ENCODE data around the gene ITGB4.
A peak's percentile ranks its signal among the peaks of the same experiment; 100 is the strongest.

ITGB4 gene

GRCh38 chr17:75779250-75779986, 58.2 kb downstream of the ITGB4 start:
- peak; percentile 91 for DNase-seq
- Mint-ChIP-seq H3K36me3 (ENCODE audit: low read depth) (peaks cover 34% of the 10 kb centered on the region), H3K4me1 (peaks cover 60% of the 10 kb centered on the region), H3K27ac (peak overlapping the region; percentile 100), H3K9me3 (peaks cover 11% of the 10 kb centered on the region), H3K27me3 (ENCODE audit: low read depth, poor library complexity) (peaks cover 5% of the 10 kb centered on the region), H3K4me3 (peak overlapping the region; percentile 94)
- no peak for TF ChIP-seq CTCF (IDR thresholded peaks at IDR 0.05)

- peaks cover 5% of the 10 kb centered on the region for H3K27me3 Mint-ChIP-seq (ENCODE audit: low read depth, poor library complexity)
- H3K27ac Mint-ChIP-seq: no peak overlapping the region
- DNase-seq: no peak
- H3K4me1 Mint-ChIP-seq: peaks cover 57% of the 10 kb centered on the region
- H3K4me3 Mint-ChIP-seq: peak overlapping the region; percentile 94
- TF ChIP-seq CTCF (IDR thresholded peaks at IDR 0.05): no peak
- peaks cover 11% of the 10 kb centered on the region for H3K9me3 Mint-ChIP-seq
- H3K36me3 Mint-ChIP-seq (ENCODE audit: low read depth): peaks cover 32% of the 10 kb centered on the region
Observed at GRCh38 chr17:75779987-75780889, 59.0 kb downstream of the ITGB4 start.

- H3K9me3 Mint-ChIP-seq: peaks cover 11% of the 10 kb centered on the region
Observed at GRCh38 chr17:75783069-75783783, 62.0 kb downstream of the ITGB4 start.

GRCh38 chr17:75783803-75784472, 62.7 kb downstream of the ITGB4 start:
- no peak for DNase-seq
- Mint-ChIP-seq H3K4me3 (peak overlapping the region; percentile 90), H3K27me3 (ENCODE audit: low read depth, poor library complexity) (peaks cover 5% of the 10 kb centered on the region), H3K27ac (peak overlapping the region; percentile 99), H3K4me1 (peaks cover 44% of the 10 kb centered on the region), H3K9me3 (peaks cover 11% of the 10 kb centered on the region), H3K36me3 (ENCODE audit: low read depth) (peaks cover 22% of the 10 kb centered on the region)
- TF ChIP-seq CTCF (IDR thresholded peaks at IDR 0.05): no peak

More at GRCh38 chr17:75783069-75783783, 62.0 kb downstream of the ITGB4 start:
- peak; percentile 54 for TF ChIP-seq CTCF (IDR thresholded peaks at IDR 0.05)
- no peak overlapping the region for H3K4me3 Mint-ChIP-seq
- H3K36me3 Mint-ChIP-seq (ENCODE audit: low read depth): peaks cover 26% of the 10 kb centered on the region
- H3K27me3 Mint-ChIP-seq (ENCODE audit: low read depth, poor library complexity): peaks cover 5% of the 10 kb centered on the region
- DNase-seq: no peak
- peak overlapping the region; percentile 99 for H3K27ac Mint-ChIP-seq
- H3K4me1 Mint-ChIP-seq: peaks cover 47% of the 10 kb centered on the region

- Mint-ChIP-seq H3K4me1 (peaks cover 46% of the 10 kb centered on the region), H3K27me3 (ENCODE audit: low read depth, poor library complexity) (peaks cover 3% of the 10 kb centered on the region), H3K27ac (peak within 1 kb of the TSS; percentile 99), H3K9me3 (peaks cover 10% of the 10 kb centered on the region), H3K36me3 (ENCODE audit: low read depth) (peaks cover 22% of the 10 kb centered on the region), H3K4me3 (peak within 1 kb of the TSS; percentile 90)
- peak; percentile 94 for DNase-seq
- no peak for TF ChIP-seq CTCF (IDR thresholded peaks at IDR 0.05)
Observed at GRCh38 chr17:75784473-75785015, 63.3 kb downstream of the ITGB4 start, which contains the start of gene UNK. TSS of gene UNK (plus strand) at chr17:75784806. CDS start at chr17:75784881, 75 bp downstream.
